ENCODE data around the gene TBC1D8. TPM values are rescaled to one million over a fixed set of nuclear protein-coding genes. Genes with fewer than 3 reads are reported as not detected.
A peak's percentile ranks its signal among the peaks of the same experiment; 100 is the strongest.

The TBC1D8 gene
- total and polyA plus RNA-seq, 2 of the 13 experiments (the other 11 are each of a cell fraction or from before 2014, with no cell fraction given), result 45.1 to 95.4 TPM

- TF ChIP-seq ARID3A (IDR thresholded peaks at IDR 0.05; ENCODE audit: low read depth, low read length), result peak; percentile 30; the same call in 1 of the 2 replicates
- 0 out of 2 replicates have a peak, but pooled peaks have one; percentile 21 for TF ChIP-seq MED1 (CRISPR knock-in tag; IDR thresholded peaks at IDR 0.05)
- TF ChIP-seq ARNTL (CRISPR knock-in tag; IDR thresholded peaks at IDR 0.05), result no peak
- TF ChIP-seq SP140L (CRISPR knock-in tag; IDR thresholded peaks at IDR 0.05; ENCODE audit: borderline replicate concordance), result no peak
- peak; percentile 34; the same call in 1 of the 2 replicates for TF ChIP-seq GATAD2A (CRISPR knock-in tag; IDR thresholded peaks at IDR 0.05)
- 0 out of 2 replicates have a peak, but pooled peaks have one; percentile 21 for TF ChIP-seq ZBTB43 (CRISPR knock-in tag; conservative IDR thresholded peaks at IDR 0.05)
- TF ChIP-seq SAP130 (CRISPR knock-in tag; IDR thresholded peaks at IDR 0.05; ENCODE audit: low read depth), result 0 out of 2 replicates have a peak, but pooled peaks have one; percentile 35
- no peak for TF ChIP-seq PHF20 (CRISPR knock-in tag; IDR thresholded peaks at IDR 0.05)
- TF ChIP-seq NR2F6 (IDR thresholded peaks at IDR 0.05), result 0 out of 2 replicates have a peak, but pooled peaks have one; percentile 15
- no peak for TF ChIP-seq NR2F6 (CRISPR knock-in tag; IDR thresholded peaks at IDR 0.05)
- TF ChIP-seq ZNF143 (CRISPR knock-in tag; IDR thresholded peaks at IDR 0.05), result no peak
- 0 out of 2 replicates have a peak, but pooled peaks have one; percentile 61 for TF ChIP-seq ZNF614 (CRISPR knock-in tag; IDR thresholded peaks at IDR 0.05; ENCODE audit: borderline replicate concordance)
- TF ChIP-seq SIN3A (IDR thresholded peaks at IDR 0.05; ENCODE audit: borderline replicate concordance, low read depth, low read length), result no peak
- peak; percentile 53; the same call in 1 of the 2 replicates for TF ChIP-seq MEIS2 (CRISPR knock-in tag; IDR thresholded peaks at IDR 0.05)
These were observed 53.5 kb downstream of the TBC1D8 start (continued) for GRCh38 chr2:101097638-101098037.

All from HepG2 (cell line).